Colonic mucosa (tissue), 4 donors: Measurements from ENCODE around the gene ELF4. TPM values are rescaled to one million over a fixed set of nuclear protein-coding genes. Genes with fewer than 3 reads are reported as not detected.
A peak's percentile ranks its signal among the peaks of the same experiment; 100 is the strongest.

ENCODE experiments used
- DNase-seq: peaks from one replicate; pipeline ENCODE4 v3.0.0-alpha.2; 2020
- H3K27ac ChIP-seq: fragments of 200-600 bp; one replicate; pipeline ENCODE4 v1.8.0; 2021
- H3K27me3 ChIP-seq: fragments of 200-600 bp; one replicate; pipeline ENCODE4 v1.8.0; 2021
- H3K36me3 ChIP-seq: fragments of 200-600 bp; one replicate; pipeline ENCODE4 v1.8.0; 2021
- H3K4me1 ChIP-seq: fragments of 200-600 bp; one replicate; pipeline ENCODE4 v1.8.0; 2021; ENCODE audit warnings: mild to moderate bottlenecking
- H3K4me3 ChIP-seq: fragments of 200-600 bp; one replicate; pipeline ENCODE4 v1.8.0; 2021
- H3K9ac ChIP-seq, 2 donors: one replicate each; pipeline ENCODE4 v1.7.0; 2013; ENCODE audit warnings: control low read depth in 2 of 2, low read depth in 2 of 2, low read length in 2 of 2
- H3K9me3 ChIP-seq: fragments of 200-600 bp; one replicate; pipeline ENCODE4 v1.8.0; 2021
- CTCF ChIP-seq: fragments of 200-600 bp; IDR thresholded peaks from one replicate; pipeline ENCODE4 v1.8.0; 2022; ENCODE audit warnings: antibody characterized with exemption, mild to moderate bottlenecking
- intact Hi-C: fragments of 100-400 bp; cut with DNase I; formaldehyde crosslinking; loops from one replicate; pipeline ENCODE4 v1.14.1; 2022
- total RNA-seq, 2 donors: library from RNA; stranded (reverse); fragmentation: NEBNext Ultra II Directional in 1 of 2; extraction: Animal tissue kit (Norgen Biotek cat#: 25700) in 1 of 2; gene quantifications; one replicate each; pipeline ENCODE4 v1.2.1, GENCODE V29; 2021
- donor health status: healthy.
- donor health status: DM: no; HTN: no; CAD: no.
- donor health status: DM: no; HTN: no; CAD: no.

Gene ELF4
- total RNA-seq, 2 donors from 2014 or later: 30.6 to 42.4 TPM

- Histone ChIP-seq H3K36me3 (no peaks in the 10 kb centered on the region), H3K9me3 (no peaks in the 10 kb centered on the region), H3K4me1 (no peaks in the 10 kb centered on the region), H3K4me3 (no peak overlapping the region), H3K27me3 (no peaks in the 10 kb centered on the region), H3K9ac (peak overlapping the region in 1 of 2 donors; percentile 32), H3K27ac (peak overlapping the region; percentile 37)
- no peak for TF ChIP-seq CTCF
- intact Hi-C loops: no loop called here
- DNase-seq: no peak
Observed at GRCh38 chrX:130072345-130072740, 38.0 kb downstream of the ELF4 start.

GRCh38 chrX:130071611-130072344 lies 38.5 kb downstream of the ELF4 start:
- Histone ChIP-seq H3K9ac (peak overlapping the region in 1 of 2 donors; percentile 32), H3K4me1 (no peaks in the 10 kb centered on the region), H3K36me3 (no peaks in the 10 kb centered on the region), H3K9me3 (no peaks in the 10 kb centered on the region), H3K27me3 (no peaks in the 10 kb centered on the region), H3K4me3 (no peak overlapping the region), H3K27ac (peak overlapping the region; percentile 37)
- intact Hi-C loops: no loop called here
- DNase-seq: peak; percentile 70
- no peak for TF ChIP-seq CTCF

GRCh38 chrX:130066975-130067615 lies 43.2 kb downstream of the ELF4 start:
- intact Hi-C loops: loop anchor here (10.0 kb wide), 3 partner anchors 142 to 462 kb away; partner anchors contain the start of gene ZDHHC9
- no peaks in the 10 kb centered on the region for H3K36me3 ChIP-seq
- H3K27ac ChIP-seq: no peak overlapping the region

GRCh38 chrX:130060122-130061069 lies 49.9 kb downstream of the ELF4 start:
- peak overlapping the region; percentile 27 for H3K4me3 ChIP-seq
- peak overlapping the region; percentile 0 to 71 for H3K9ac ChIP-seq
- intact Hi-C loops: loop anchor here (10.0 kb wide), 3 partner anchors 136 to 456 kb away; partner anchors contain the start of gene ZDHHC9
- no peak overlapping the region for H3K27ac ChIP-seq
- H3K9me3 ChIP-seq: no peaks in the 10 kb centered on the region
- H3K27me3 ChIP-seq: no peaks in the 10 kb centered on the region
- no peaks in the 10 kb centered on the region for H3K36me3 ChIP-seq
- peak; percentile 86 for DNase-seq
- peak; percentile 79 for TF ChIP-seq CTCF
- H3K4me1 ChIP-seq: no peaks in the 10 kb centered on the region

More at GRCh38 chrX:130066975-130067615, 43.2 kb downstream of the ELF4 start:
- no peaks in the 10 kb centered on the region for H3K4me1 ChIP-seq
- no peak for TF ChIP-seq CTCF
- no peak for DNase-seq
- no peaks in the 10 kb centered on the region for H3K27me3 ChIP-seq
- no peaks in the 10 kb centered on the region for H3K9me3 ChIP-seq
- no peak overlapping the region for H3K9ac ChIP-seq
- no peak overlapping the region for H3K4me3 ChIP-seq

- TF ChIP-seq CTCF: no peak
- no peaks in the 10 kb centered on the region for H3K36me3 ChIP-seq
- no peaks in the 10 kb centered on the region for H3K9me3 ChIP-seq
- no peak for DNase-seq
- no peak overlapping the region for H3K9ac ChIP-seq
- H3K27me3 ChIP-seq: no peaks in the 10 kb centered on the region
- intact Hi-C loops: no loop called here
- H3K4me3 ChIP-seq: no peak overlapping the region
- H3K27ac ChIP-seq: no peak overlapping the region
- no peaks in the 10 kb centered on the region for H3K4me1 ChIP-seq
Observed at GRCh38 chrX:130058652-130059051, 51.6 kb downstream of the ELF4 start.
